A549 (cell line): Measurements from ENCODE around the gene KDF1. TPM values are rescaled to one million over a fixed set of nuclear protein-coding genes. Genes with fewer than 3 reads are reported as not detected.

Experiments used
- BCL3 ChIP-seq: fragments of >200 bp; sonication (Bioruptor Twin); formaldehyde crosslinking; IDR thresholded peaks from 3 replicates; pipeline ENCODE4 v1.6.1; 2016
- BHLHE40 ChIP-seq: IDR thresholded peaks from 2 replicates; pipeline ENCODE4 v1.6.1; 2012; ENCODE audit warnings: low read depth, low read length, inconsistent platforms
- CBX2 ChIP-seq: fragments of 200-600 bp; sonication (generic); IDR thresholded peaks from 2 replicates; pipeline ENCODE4 v1.6.1; 2016; ENCODE audit warnings: low read depth, mild to moderate bottlenecking, borderline replicate concordance
- CHD2 ChIP-seq: fragments of 150-350 bp; IDR thresholded peaks from 2 replicates; pipeline ENCODE4 v1.6.1; 2014; ENCODE audit warnings: low read length; ENCODE audit not compliant: partially characterized antibody
- CTCF ChIP-seq: fragments of >200 bp; sonication (Bioruptor Twin); formaldehyde crosslinking; IDR thresholded peaks from 3 replicates; pipeline ENCODE4 v1.5.1; 2016
- E2F6 ChIP-seq: IDR thresholded peaks from 2 replicates; pipeline ENCODE4 v1.6.1; 2012; ENCODE audit warnings: low read depth, borderline replicate concordance
- EHMT2 ChIP-seq: fragments of 200-600 bp; sonication (generic); IDR thresholded peaks from 2 replicates; pipeline ENCODE4 v1.6.1; 2016; ENCODE audit warnings: antibody characterized with exemption, low read depth, mild to moderate bottlenecking, moderate library complexity
- ELK1 ChIP-seq: fragments of 150-350 bp; IDR thresholded peaks from 2 replicates; pipeline ENCODE4 v1.6.1; 2014; ENCODE audit warnings: low read depth, mild to moderate bottlenecking, low read length
- EP300 ChIP-seq, 2 experiments: fragments of >200 bp; sonication (Bioruptor Twin); formaldehyde crosslinking; IDR thresholded peaks; 2 replicates in 1 of 2; 3 replicates in 1 of 2; pipeline ENCODE4 v1.6.1; 2016 to 2017
- ESRRA ChIP-seq: fragments of 150-350 bp; IDR thresholded peaks from 2 replicates; pipeline ENCODE4 v1.6.1; 2014; ENCODE audit warnings: mild to moderate bottlenecking, low read length, borderline replicate concordance
- FOXS1 ChIP-seq: fragments of 250-450 bp; sonication (Bioruptor Pico); IDR thresholded peaks from 2 replicates; pipeline ENCODE4 v1.5.0; 2020; ENCODE audit warnings: mild to moderate bottlenecking, moderate library complexity
- GATA3 ChIP-seq: IDR thresholded peaks from 2 replicates; pipeline ENCODE4 v1.6.1; 2012; ENCODE audit warnings: borderline replicate concordance
- HDAC2 ChIP-seq: fragments of 200-600 bp; sonication (generic); IDR thresholded peaks from 2 replicates; pipeline ENCODE4 v1.6.1; 2016
- HES2 ChIP-seq: fragments of >200 bp; sonication (Bioruptor Twin); formaldehyde crosslinking; IDR thresholded peaks from 2 replicates; pipeline ENCODE4 v1.6.1; 2016
- HEYL ChIP-seq: fragments of 250-450 bp; sonication (Bioruptor Pico); IDR thresholded peaks from 2 replicates; pipeline ENCODE4 v1.8.0; 2021; ENCODE audit warnings: mild to moderate bottlenecking, moderate library complexity
- HOXA7 ChIP-seq: fragments of 250-450 bp; sonication (Bioruptor Pico); IDR thresholded peaks from 2 replicates; pipeline ENCODE4 v1.5.0; 2020; ENCODE audit warnings: mild to moderate bottlenecking, moderate library complexity
- JUN ChIP-seq, 2 experiments: fragments of >200 bp; sonication (Bioruptor Twin); formaldehyde crosslinking; IDR thresholded peaks; 2 replicates in 1 of 2; 3 replicates in 1 of 2; pipeline ENCODE4 v1.6.1; 2016 to 2017
- JUNB ChIP-seq: fragments of >200 bp; sonication (Bioruptor Twin); formaldehyde crosslinking; IDR thresholded peaks from 2 replicates; pipeline ENCODE4 v1.6.1; 2016
- KDM1A ChIP-seq: fragments of 200-600 bp; sonication (generic); IDR thresholded peaks from 2 replicates; pipeline ENCODE4 v1.6.1; 2016; ENCODE audit warnings: low read depth, mild to moderate bottlenecking
- KDM5A ChIP-seq: fragments of 200-600 bp; sonication (generic); IDR thresholded peaks from 2 replicates; pipeline ENCODE4 v1.6.1; 2016; ENCODE audit warnings: antibody characterized with exemption, mild to moderate bottlenecking
- MAX ChIP-seq: IDR thresholded peaks from 2 replicates; pipeline ENCODE4 v1.6.1; 2012
- MAZ ChIP-seq: fragments of 150-350 bp; IDR thresholded peaks from 2 replicates; pipeline ENCODE4 v1.6.1; 2014; ENCODE audit warnings: antibody characterized with exemption, low read depth, low read length, borderline replicate concordance
- MYC ChIP-seq: IDR thresholded peaks from 2 replicates; pipeline ENCODE4 v1.6.1; 2012; ENCODE audit warnings: mild to moderate bottlenecking, inconsistent platforms, low read length, improper control_type of control experiment, borderline replicate concordance
- NFE2L2 ChIP-seq: fragments of 150-350 bp; conservative IDR thresholded peaks from 2 replicates; pipeline ENCODE4 v1.6.1; 2014; ENCODE audit warnings: low read length
- NPAS2 ChIP-seq: fragments of 250-450 bp; sonication (Bioruptor Pico); IDR thresholded peaks from 2 replicates; pipeline ENCODE4 v1.8.0; 2022; ENCODE audit warnings: mild to moderate bottlenecking, moderate library complexity, borderline replicate concordance
- NR3C1 ChIP-seq: fragments of >200 bp; sonication (Bioruptor Twin); formaldehyde crosslinking; IDR thresholded peaks from 3 replicates; pipeline ENCODE4 v1.6.1; 2017
- POLR2A ChIP-seq: IDR thresholded peaks from 2 replicates; pipeline ENCODE4 v1.6.1; 2012; ENCODE audit warnings: mild to moderate bottlenecking, low read length
- POLR2AphosphoS2 ChIP-seq: conservative IDR thresholded peaks from 2 replicates; pipeline ENCODE4 v1.6.1; 2012; ENCODE audit warnings: low read length, improper control_type of control experiment, inconsistent platforms
- RARB ChIP-seq: fragments of 250-450 bp; sonication (Bioruptor Pico); IDR thresholded peaks from 2 replicates; pipeline ENCODE4 v1.8.0; 2021; ENCODE audit warnings: mild to moderate bottlenecking, moderate library complexity
- SMC3 ChIP-seq: fragments of >200 bp; sonication (Bioruptor Twin); formaldehyde crosslinking; IDR thresholded peaks from 3 replicates; pipeline ENCODE4 v1.6.1; 2018; ENCODE audit warnings: inconsistent platforms
- TP53 ChIP-seq: fragments of 250-450 bp; sonication (Bioruptor Pico); IDR thresholded peaks from 2 replicates; pipeline ENCODE4 v1.5.0; 2021; ENCODE audit warnings: mild to moderate bottlenecking, moderate library complexity
- USF2 ChIP-seq: fragments of 450-650 bp; IDR thresholded peaks from 2 replicates; pipeline ENCODE4 v1.6.1; 2014; ENCODE audit warnings: antibody characterized with exemption
- ZC3H11A ChIP-seq: fragments of 450-650 bp; IDR thresholded peaks from 2 replicates; pipeline ENCODE4 v1.6.1; 2014; ENCODE audit warnings: antibody characterized with exemption, mild to moderate bottlenecking
- ZNF302 ChIP-seq: fragments of 250-450 bp; sonication (Bioruptor Pico); IDR thresholded peaks from 2 replicates; pipeline ENCODE4 v1.9.0; 2021; ENCODE audit warnings: inconsistent platforms, mild to moderate bottlenecking, moderate library complexity
- polyA plus RNA-seq, 4 experiments: library from polyadenylated mRNA; depleted of rRNA in 3 of 4; stranded (reverse); fragments of >200 nt; fragmentation: RNase III in 1 of 4; extraction: RNeasy Plus Mini Kit Qiagen cat#74134 plus additional on column Dnase treatment in 1 of 4; gene quantifications; 2 replicates in 3 of 4; 3 replicates in 1 of 4; pipeline ENCODE4 v1.2.3, GENCODE V29; 2011 to 2017

The KDF1 gene
- polyA plus RNA-seq, 2 of the 4 experiments (the other 2 are of a cell fraction): not detected

GRCh38 chr1:26900001-26900814, 60.1 kb downstream of the KDF1 start, which contains the start of gene GPATCH3 (continued):
- no peak for TF ChIP-seq EHMT2
- no peak for TF ChIP-seq CBX2
- TF ChIP-seq NFE2L2: no peak
- TF ChIP-seq POLR2A: peak; percentile 81
- TF ChIP-seq KDM5A: peak; percentile 99
- TF ChIP-seq EP300 (IDR thresholded peaks at IDR 0.05): no peak
- peak; percentile 88; the same call in 1 of the 2 replicates for TF ChIP-seq HDAC2
- TF ChIP-seq BHLHE40: no peak
- TF ChIP-seq CTCF: no peak
- TF ChIP-seq RARB (CRISPR knock-in tag): no peak
- TF ChIP-seq KDM1A: no peak
- TF ChIP-seq HEYL (CRISPR knock-in tag): no peak
- TF ChIP-seq SMC3: no peak
- TF ChIP-seq GATA3: peak; percentile 73; the same call in 1 of the 2 replicates
- peak; percentile 37 to 64; a peak in 2 of 5 replicates for TF ChIP-seq JUN (IDR thresholded peaks at IDR 0.05)
- no peak for TF ChIP-seq E2F6
- no peak for TF ChIP-seq ZNF302 (CRISPR knock-in tag)
- peak; percentile 45; the same call in 1 of the 2 replicates for TF ChIP-seq MAX
- no peak for TF ChIP-seq MAZ
- no peak for TF ChIP-seq ESRRA
- no peak for TF ChIP-seq FOXS1 (CRISPR knock-in tag)
- TF ChIP-seq NPAS2 (CRISPR knock-in tag): no peak
- no peak for TF ChIP-seq JUNB
- peak; percentile 96 for TF ChIP-seq CHD2
- TF ChIP-seq POLR2AphosphoS2: no peak
- TF ChIP-seq ZC3H11A: no peak
- no peak for TF ChIP-seq HOXA7
- peak; percentile 80 for TF ChIP-seq USF2
- no peak for TF ChIP-seq TP53 (CRISPR knock-in tag)
- TF ChIP-seq ELK1: no peak
- TF ChIP-seq MYC: no peak
- no peak for TF ChIP-seq NR3C1
- 0 out of 3 replicates have a peak, but pooled peaks have one; percentile 41 for TF ChIP-seq BCL3
- no peak for TF ChIP-seq HES2
